ENCODE measurements around the gene RGS2.

Gene RGS2

GRCh38 chr1:192803501-192803900 lies 5.3 kb upstream of the RGS2 start:
- no peaks in the 10 kb centered on the region for H3K9me2 ChIP-seq (replicated peaks; ENCODE audit: insufficient read depth, low read length)
- no peak overlapping the region for H3K4me3 ChIP-seq (ENCODE audit: insufficient read depth, low read length, poor library complexity, severe bottlenecking)
- no peak for TF ChIP-seq EZH2phosphoT487 (conservative IDR thresholded peaks at IDR 0.05; ENCODE audit: low read length)
- TF ChIP-seq, protein P1, sequence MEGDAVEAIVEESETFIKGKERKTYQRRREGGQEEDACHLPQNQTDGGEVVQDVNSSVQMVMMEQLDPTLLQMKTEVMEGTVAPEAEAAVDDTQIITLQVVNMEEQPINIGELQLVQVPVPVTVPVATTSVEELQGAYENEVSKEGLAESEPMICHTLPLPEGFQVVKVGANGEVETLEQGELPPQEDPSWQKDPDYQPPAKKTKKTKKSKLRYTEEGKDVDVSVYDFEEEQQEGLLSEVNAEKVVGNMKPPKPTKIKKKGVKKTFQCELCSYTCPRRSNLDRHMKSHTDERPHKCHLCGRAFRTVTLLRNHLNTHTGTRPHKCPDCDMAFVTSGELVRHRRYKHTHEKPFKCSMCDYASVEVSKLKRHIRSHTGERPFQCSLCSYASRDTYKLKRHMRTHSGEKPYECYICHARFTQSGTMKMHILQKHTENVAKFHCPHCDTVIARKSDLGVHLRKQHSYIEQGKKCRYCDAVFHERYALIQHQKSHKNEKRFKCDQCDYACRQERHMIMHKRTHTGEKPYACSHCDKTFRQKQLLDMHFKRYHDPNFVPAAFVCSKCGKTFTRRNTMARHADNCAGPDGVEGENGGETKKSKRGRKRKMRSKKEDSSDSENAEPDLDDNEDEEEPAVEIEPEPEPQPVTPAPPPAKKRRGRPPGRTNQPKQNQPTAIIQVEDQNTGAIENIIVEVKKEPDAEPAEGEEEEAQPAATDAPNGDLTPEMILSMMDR (IDR thresholded peaks at IDR 0.05; ENCODE audit: insufficient read depth, low read length, poor library complexity, severe bottlenecking) = no peak
- no peaks in the 10 kb centered on the region for H3K79me2 ChIP-seq (ENCODE audit: insufficient read depth, low read length)
- H4K20me1 ChIP-seq (ENCODE audit: low read depth, low read length) = no peaks in the 10 kb centered on the region
- H3K9ac ChIP-seq (ENCODE audit: low read length) = no peak overlapping the region
- H3F3A ChIP-seq (ENCODE audit: insufficient read depth) = peaks cover 33% of the 10 kb centered on the region
- no peak overlapping the region for H3K27ac ChIP-seq (ENCODE audit: low read depth, low read length)
- H3K27me3 ChIP-seq (ENCODE audit: low read length) = no peaks in the 10 kb centered on the region
- no peaks in the 10 kb centered on the region for H3K36me3 ChIP-seq (ENCODE audit: low read length)
- no peaks in the 10 kb centered on the region for H3K9me3 ChIP-seq (ENCODE audit: insufficient read depth, low read length)
- H2AFZ ChIP-seq (ENCODE audit: low read depth, low read length, severe bottlenecking) = no peak overlapping the region
- no peak overlapping the region for H3K4me2 ChIP-seq (ENCODE audit: low read depth, low read length, poor library complexity, severe bottlenecking)

DNA sequence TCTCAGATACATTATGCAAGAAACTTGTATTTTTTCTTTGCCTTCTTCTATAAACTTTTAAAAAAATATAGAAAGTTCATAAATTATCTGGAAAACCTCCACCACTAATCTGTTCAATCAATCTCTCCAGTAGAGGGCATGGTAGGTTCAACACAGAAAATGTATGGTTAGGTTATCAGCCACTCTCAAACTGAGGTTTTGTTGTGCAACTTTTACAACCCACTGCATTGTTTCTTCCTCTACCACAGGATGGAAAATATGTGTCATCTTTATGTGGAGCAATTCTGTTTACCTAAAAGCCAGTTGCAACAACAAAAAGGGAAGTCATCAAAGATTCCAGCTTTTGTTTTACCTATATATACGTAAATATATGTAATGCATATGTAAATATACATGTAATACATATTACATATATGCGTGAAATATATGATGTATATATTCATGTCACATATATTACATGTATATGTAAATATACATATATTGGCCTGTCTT lies 3.0 kb upstream of the RGS2 start:
- H3K9me2 ChIP-seq (replicated peaks; ENCODE audit: insufficient read depth, low read length) = no peaks in the 10 kb centered on the region
- H3K9me3 ChIP-seq (ENCODE audit: insufficient read depth, low read length) = no peaks in the 10 kb centered on the region
- H3K4me3 ChIP-seq (ENCODE audit: insufficient read depth, low read length, poor library complexity, severe bottlenecking) = no peak overlapping the region
- peak overlapping the region; percentile 95 for H3K27ac ChIP-seq (ENCODE audit: low read depth, low read length)
- peaks cover 17% of the 10 kb centered on the region for H3K79me2 ChIP-seq (ENCODE audit: insufficient read depth, low read length)
- TF ChIP-seq, protein P1 (IDR thresholded peaks at IDR 0.05; ENCODE audit: insufficient read depth, low read length, poor library complexity, severe bottlenecking) = peak; percentile 44
- TF ChIP-seq EZH2phosphoT487 (conservative IDR thresholded peaks at IDR 0.05; ENCODE audit: low read length) = no peak
- H3K9ac ChIP-seq (ENCODE audit: low read length) = no peak overlapping the region; the same call in 1 of the 2 replicates
- H3K4me2 ChIP-seq (ENCODE audit: low read depth, low read length, poor library complexity, severe bottlenecking) = peak overlapping the region; percentile 93
- H4K20me1 ChIP-seq (ENCODE audit: low read depth, low read length) = peaks cover 7% of the 10 kb centered on the region
- peaks cover 12% of the 10 kb centered on the region for H3K36me3 ChIP-seq (ENCODE audit: low read length)
- H3K27me3 ChIP-seq (ENCODE audit: low read length) = no peaks in the 10 kb centered on the region
- H2AFZ ChIP-seq (ENCODE audit: low read depth, low read length, severe bottlenecking) = no peak overlapping the region
- H3F3A ChIP-seq (ENCODE audit: insufficient read depth) = peaks cover 44% of the 10 kb centered on the region

DNA sequence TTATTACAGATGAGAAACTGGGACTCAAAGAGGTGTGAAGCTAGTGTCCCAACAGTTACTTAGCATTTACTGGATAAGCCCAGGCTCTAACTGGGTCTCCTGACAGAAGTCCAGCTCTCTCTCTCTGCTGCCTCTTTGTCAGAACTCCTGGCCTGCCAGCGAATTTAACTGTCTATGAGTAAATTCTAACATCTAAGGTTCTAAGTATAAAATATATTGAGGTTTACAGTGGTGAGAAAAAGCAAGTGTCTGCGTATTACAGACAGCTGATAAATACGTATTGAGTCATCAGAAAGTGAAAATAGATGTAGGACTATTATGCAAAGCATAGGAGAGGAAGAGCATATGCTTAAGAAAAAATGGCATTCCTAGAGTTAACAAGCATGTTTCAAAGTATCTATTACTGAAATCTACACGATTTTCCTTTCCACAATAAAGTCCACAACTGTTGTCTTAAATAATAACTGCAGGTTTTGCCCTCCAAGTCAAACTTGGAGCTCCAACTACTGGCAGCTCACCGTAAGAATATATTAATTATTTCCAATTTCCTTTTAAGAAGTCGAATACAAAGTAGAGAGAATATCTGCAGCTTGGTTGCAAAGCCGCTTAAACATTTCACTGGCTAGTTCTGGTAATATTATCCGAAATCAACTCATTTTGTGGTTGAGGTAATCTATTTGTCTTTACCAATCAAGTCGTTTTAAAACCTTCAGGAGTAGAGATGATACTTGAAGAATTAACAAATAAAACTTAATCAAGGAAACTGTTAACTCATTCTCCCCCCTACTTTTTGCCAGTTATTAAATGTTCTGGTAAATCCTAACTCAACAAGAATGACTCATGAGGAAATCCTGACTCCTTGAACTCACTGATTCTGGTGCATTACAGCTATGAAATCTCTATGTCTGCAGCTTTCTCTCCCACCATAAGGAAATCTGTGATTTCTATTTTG lies 1.4 kb upstream of the RGS2 start:
- H3K4me3 ChIP-seq (ENCODE audit: insufficient read depth, low read length, poor library complexity, severe bottlenecking) = peak overlapping the region; percentile 61

More for the DNA sequence above, 1.4 kb upstream of the RGS2 start:
- H4K20me1 ChIP-seq (ENCODE audit: low read depth, low read length) = peaks cover 13% of the 10 kb centered on the region
- TF ChIP-seq EZH2phosphoT487 (conservative IDR thresholded peaks at IDR 0.05; ENCODE audit: low read length) = no peak
- TF ChIP-seq, protein P1 (IDR thresholded peaks at IDR 0.05; ENCODE audit: insufficient read depth, low read length, poor library complexity, severe bottlenecking) = peak; percentile 25
- H3K27me3 ChIP-seq (ENCODE audit: low read length) = no peaks in the 10 kb centered on the region
- H2AFZ ChIP-seq (ENCODE audit: low read depth, low read length, severe bottlenecking) = peak overlapping the region; percentile 84
- no peaks in the 10 kb centered on the region for H3K9me2 ChIP-seq (replicated peaks; ENCODE audit: insufficient read depth, low read length)
- H3F3A ChIP-seq (ENCODE audit: insufficient read depth) = peaks cover 60% of the 10 kb centered on the region
- H3K36me3 ChIP-seq (ENCODE audit: low read length) = peaks cover 25% of the 10 kb centered on the region
- peak overlapping the region; percentile 93 for H3K4me2 ChIP-seq (ENCODE audit: low read depth, low read length, poor library complexity, severe bottlenecking)
- peak overlapping the region; percentile 77 for H3K9ac ChIP-seq (ENCODE audit: low read length)
- H3K79me2 ChIP-seq (ENCODE audit: insufficient read depth, low read length) = peaks cover 17% of the 10 kb centered on the region
- no peaks in the 10 kb centered on the region for H3K9me3 ChIP-seq (ENCODE audit: insufficient read depth, low read length)
- H3K27ac ChIP-seq (ENCODE audit: low read depth, low read length) = peak overlapping the region; percentile 95
